Measurements from ENCODE around the gene NRDE2. TPM values are rescaled to one million over a fixed set of nuclear protein-coding genes. Genes with fewer than 3 reads are reported as not detected.

NRDE2 gene, protein sequence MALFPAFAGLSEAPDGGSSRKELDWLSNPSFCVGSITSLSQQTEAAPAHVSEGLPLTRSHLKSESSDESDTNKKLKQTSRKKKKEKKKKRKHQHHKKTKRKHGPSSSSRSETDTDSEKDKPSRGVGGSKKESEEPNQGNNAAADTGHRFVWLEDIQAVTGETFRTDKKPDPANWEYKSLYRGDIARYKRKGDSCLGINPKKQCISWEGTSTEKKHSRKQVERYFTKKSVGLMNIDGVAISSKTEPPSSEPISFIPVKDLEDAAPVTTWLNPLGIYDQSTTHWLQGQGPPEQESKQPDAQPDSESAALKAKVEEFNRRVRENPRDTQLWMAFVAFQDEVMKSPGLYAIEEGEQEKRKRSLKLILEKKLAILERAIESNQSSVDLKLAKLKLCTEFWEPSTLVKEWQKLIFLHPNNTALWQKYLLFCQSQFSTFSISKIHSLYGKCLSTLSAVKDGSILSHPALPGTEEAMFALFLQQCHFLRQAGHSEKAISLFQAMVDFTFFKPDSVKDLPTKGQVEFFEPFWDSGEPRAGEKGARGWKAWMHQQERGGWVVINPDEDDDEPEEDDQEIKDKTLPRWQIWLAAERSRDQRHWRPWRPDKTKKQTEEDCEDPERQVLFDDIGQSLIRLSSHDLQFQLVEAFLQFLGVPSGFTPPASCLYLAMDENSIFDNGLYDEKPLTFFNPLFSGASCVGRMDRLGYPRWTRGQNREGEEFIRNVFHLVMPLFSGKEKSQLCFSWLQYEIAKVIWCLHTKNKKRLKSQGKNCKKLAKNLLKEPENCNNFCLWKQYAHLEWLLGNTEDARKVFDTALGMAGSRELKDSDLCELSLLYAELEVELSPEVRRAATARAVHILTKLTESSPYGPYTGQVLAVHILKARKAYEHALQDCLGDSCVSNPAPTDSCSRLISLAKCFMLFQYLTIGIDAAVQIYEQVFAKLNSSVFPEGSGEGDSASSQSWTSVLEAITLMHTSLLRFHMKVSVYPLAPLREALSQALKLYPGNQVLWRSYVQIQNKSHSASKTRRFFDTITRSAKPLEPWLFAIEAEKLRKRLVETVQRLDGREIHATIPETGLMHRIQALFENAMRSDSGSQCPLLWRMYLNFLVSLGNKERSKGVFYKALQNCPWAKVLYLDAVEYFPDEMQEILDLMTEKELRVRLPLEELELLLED
- total RNA-seq = 10 to 100 TPM; 18.6 to 26.9 (median 21.0) TPM

DNA sequence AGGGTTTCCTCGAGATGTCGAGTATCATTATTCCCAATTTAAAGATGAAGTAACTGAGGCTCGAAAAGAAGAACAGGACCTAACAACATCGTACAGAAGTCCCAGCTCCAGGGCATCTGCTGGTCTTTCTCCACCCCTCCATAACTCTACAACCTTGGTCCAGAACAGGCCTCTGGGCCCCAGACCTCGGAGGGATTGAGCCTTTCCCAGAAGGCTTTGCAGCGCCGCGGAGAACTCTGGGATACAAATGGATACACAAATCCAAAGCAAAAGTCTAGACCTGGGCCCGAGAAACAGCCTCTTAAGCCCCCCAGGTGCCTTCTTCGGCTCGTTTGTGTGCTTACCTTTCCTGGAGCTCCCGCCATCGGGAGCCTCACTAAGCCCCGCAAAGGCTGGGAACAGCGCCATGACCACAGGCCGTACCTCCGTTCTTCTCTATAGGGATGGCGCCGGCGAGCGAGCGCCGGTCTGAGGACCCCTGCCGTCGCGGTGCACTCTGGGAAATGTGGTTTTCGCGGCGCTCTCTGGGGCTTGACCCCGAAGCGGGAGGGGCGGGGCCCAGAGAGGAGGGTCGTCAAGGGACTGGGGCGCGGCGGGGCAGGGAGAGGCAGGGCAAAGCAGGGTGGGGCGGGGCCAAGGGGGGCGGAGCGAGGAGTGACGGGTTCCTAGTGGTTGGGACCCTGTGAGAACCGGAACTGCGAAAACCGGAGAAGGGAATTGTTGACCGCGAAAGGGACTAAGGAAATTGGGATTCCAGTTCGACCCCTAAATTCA is at the start of gene NRDE2:
TSS of gene NRDE2 (minus strand) at position 445 of the 774 bp plus-strand sequence. CDS start at position 408, 37 bp downstream.
- intact Hi-C loops (cut with DNase I; ENCODE audit: low total_unique reads) = no loop called here
- 1 to 5% methylated on average over 10 to 39 of the region's 46 CpGs for WGBS, 2 donors (ENCODE audit: low coverage in 1 of 2)
- Histone ChIP-seq H3K36me3 (no peaks in the 10 kb centered on the region), H3K4me3 (peak within 1 kb of the TSS; percentile 55 to 96 (median 59)), H3K4me1 (peaks cover 7 to 19% (median 9%) of the 10 kb centered on the region in 4 donors), H3K27me3 (no peaks in the 10 kb centered on the region), H3K27ac (peak within 1 kb of the TSS; percentile 82 to 94 (median 86)), H3K9me3 (no peaks in the 10 kb centered on the region)
- TF ChIP-seq POLR2A (IDR thresholded peaks at IDR 0.05) (peak; percentile 51), POLR2AphosphoS5 (IDR thresholded peaks at IDR 0.05) (peak; percentile 16 to 68 (median 65)), CTCF (IDR thresholded peaks at IDR 0.05) (no peak)
- in situ Hi-C loops (cut with MboI; ENCODE audit: low pct_ligation_motif_present in 1 of 4, low pct_unique_long_range_greater_than_20kb in 1 of 4, low sequenced_read_pairs in 3 of 4) = no loop called here
- DNase-seq = peak; percentile 100

DNA sequence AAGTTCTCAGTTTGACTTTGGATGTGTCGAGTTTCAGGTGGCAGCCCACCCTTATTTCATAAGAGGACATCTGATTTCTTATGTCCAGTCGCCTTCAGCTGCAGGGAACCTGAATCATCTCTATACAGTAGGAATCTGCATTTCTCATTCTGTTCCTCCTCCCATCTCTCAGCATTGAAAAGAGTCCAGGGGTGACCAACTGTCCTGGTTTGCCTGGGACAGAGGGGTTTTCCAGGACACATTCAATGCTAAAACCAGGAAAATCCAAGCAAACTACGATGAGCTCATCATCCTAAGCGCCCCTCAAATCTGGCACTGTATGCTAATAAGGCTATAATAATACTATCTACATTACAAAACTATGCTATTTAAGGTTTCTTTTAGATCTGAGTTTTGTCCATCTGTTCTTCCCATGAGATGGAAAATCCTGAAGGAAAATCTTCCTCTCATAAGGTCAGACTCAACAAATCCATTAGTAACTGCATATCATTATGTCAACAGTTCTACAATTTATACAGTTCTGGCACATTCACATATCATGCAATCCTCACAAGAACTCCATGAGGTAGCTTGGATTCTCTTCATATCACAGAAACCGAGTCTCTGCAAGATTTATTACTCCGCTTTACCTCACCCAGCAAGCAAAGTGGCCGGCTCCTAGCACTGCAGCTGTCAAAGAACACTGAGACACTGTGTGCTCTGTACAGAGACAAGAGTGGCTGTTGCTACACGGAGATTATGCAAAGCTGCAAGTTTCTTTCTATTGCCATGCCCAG is 49.5 kb upstream of the NRDE2 start:
- Histone ChIP-seq H3K9me3 (no peaks in the 10 kb centered on the region), H3K4me3 (peak overlapping the region in 2 of 4 donors; percentile 49 to 67), H3K36me3 (no peaks in the 10 kb centered on the region), H3K27ac (peak overlapping the region; percentile 99 to 100 (median 100)), H3K4me1 (peaks cover 18 to 42% (median 30%) of the 10 kb centered on the region in 4 donors), H3K27me3 (no peaks in the 10 kb centered on the region)
- intact Hi-C loops (cut with DNase I; ENCODE audit: low total_unique reads) = no loop called here
- in situ Hi-C loops (cut with MboI; ENCODE audit: low pct_ligation_motif_present in 1 of 4, low pct_unique_long_range_greater_than_20kb in 1 of 4, low sequenced_read_pairs in 3 of 4) = no loop called here
- DNase-seq = peak; percentile 71
- TF ChIP-seq POLR2AphosphoS5 (IDR thresholded peaks at IDR 0.05) (peak; percentile 70 to 82 (median 82)), POLR2A (IDR thresholded peaks at IDR 0.05) (peak; percentile 64), CTCF (IDR thresholded peaks at IDR 0.05) (peak in 1 of 5 experiments; percentile 19), EP300 (IDR thresholded peaks at IDR 0.05; ENCODE audit: low read depth) (no peak)
- 50 to 54% methylated on average over 4 to 8 of the region's 8 CpGs for WGBS, 2 donors (ENCODE audit: low coverage in 1 of 2)

DNA sequence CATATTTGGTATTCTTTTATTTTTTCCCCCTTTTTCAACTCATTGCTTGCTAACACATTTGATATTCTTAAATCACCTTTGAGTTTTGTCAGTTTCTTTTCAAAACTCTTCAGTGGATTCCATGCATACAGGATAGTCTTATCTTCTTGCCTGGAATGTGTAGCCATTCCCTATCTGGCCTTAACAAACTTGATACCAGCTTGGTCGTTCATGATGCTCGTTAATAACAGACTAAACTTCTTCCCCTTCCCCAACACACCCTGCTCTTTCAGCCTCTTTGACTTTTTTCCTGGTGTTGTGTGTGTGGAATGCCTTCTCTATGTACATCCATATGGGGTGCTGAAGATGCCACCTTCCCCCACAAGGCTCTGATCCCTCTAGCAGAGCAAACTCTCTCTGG is 47.4 kb upstream of the NRDE2 start:
- no peak overlapping the region for H3K27ac ChIP-seq
- 81 to 89% methylated on average over 2 of the region's 2 CpGs for WGBS, 2 donors (ENCODE audit: low coverage in 1 of 2)
- peaks cover 10 to 29% (median 19%) of the 10 kb centered on the region in 4 donors for H3K4me1 ChIP-seq
- no peaks in the 10 kb centered on the region for H3K9me3 ChIP-seq
- intact Hi-C loops (cut with DNase I; ENCODE audit: low total_unique reads) = no loop called here
- H3K27me3 ChIP-seq = no peaks in the 10 kb centered on the region
- no peak overlapping the region for H3K4me3 ChIP-seq
- H3K36me3 ChIP-seq = no peaks in the 10 kb centered on the region
- no peak for DNase-seq
- in situ Hi-C loops (cut with MboI; ENCODE audit: low pct_ligation_motif_present in 1 of 4, low pct_unique_long_range_greater_than_20kb in 1 of 4, low sequenced_read_pairs in 3 of 4) = no loop called here
- TF ChIP-seq EP300 (IDR thresholded peaks at IDR 0.05; ENCODE audit: low read depth) (no peak), POLR2AphosphoS5 (IDR thresholded peaks at IDR 0.05) (no peak), CTCF (IDR thresholded peaks at IDR 0.05) (no peak), POLR2A (IDR thresholded peaks at IDR 0.05) (no peak)

Measured in transverse colon (tissue), 4 donors.